ENCODE measurements around the gene BTBD9. TPM values are rescaled to one million over a fixed set of nuclear protein-coding genes. Genes with fewer than 3 reads are reported as not detected.

Gene BTBD9
- total and polyA plus RNA-seq, 2 of the 13 experiments (the other 11 are each of a cell fraction or from before 2014, with no cell fraction given): 1.2 to 3.0 TPM

- H3K36me3 ChIP-seq (replicated peaks in 1 of 2; ENCODE audit: control insufficient read depth in 1 of 2, insufficient read depth in 2 of 2, low read length in 2 of 2): no peaks in the 10 kb centered on the region
- DNase-seq (ENCODE audit: low spot score) (no peak), FAIRE-seq (no peak), ATAC-seq (no peak)
- in situ Hi-C loops (cut with HindIII; ENCODE audit: extremely low pct_ligation_motif_present, low pct_unique_long_range_greater_than_20kb): no loop called here
- BruUV-seq (replicated peaks): no TSS peak
- H2AFZ ChIP-seq (ENCODE audit: low read length): no peak overlapping the region
- no peak overlapping the region for H3K9ac ChIP-seq (ENCODE audit: insufficient read depth, low read depth, low read length)
- H3K4me2 ChIP-seq (ENCODE audit: low read depth, low read length): no peak overlapping the region
- WGBS (ENCODE audit: low lambda C conversion rate): 66% methylated on average over 3 of the region's 3 CpGs
- CTCF ChIA-PET (ENCODE audit: low intra/inter-chr PET ratio, low total read pairs): no interaction called here
- H3K9me3 ChIP-seq (ENCODE audit: low read length): no peaks in the 10 kb centered on the region
- H3K27ac ChIP-seq (ENCODE audit: extremely low read length, insufficient read depth, low read length): no peak overlapping the region
- no peak overlapping the region for H3K4me3 ChIP-seq (replicated peaks in 1 of 3; ENCODE audit: insufficient read depth in 1 of 3, low read depth in 2 of 3, low read length in 3 of 3)
- no peaks in the 10 kb centered on the region for H3K79me2 ChIP-seq (ENCODE audit: insufficient read depth, low read length)
- no peaks in the 10 kb centered on the region for H4K20me1 ChIP-seq (ENCODE audit: insufficient read depth, low read length)
- H3K4me1 ChIP-seq (ENCODE audit: insufficient read depth, low read length): peaks cover 19% of the 10 kb centered on the region
- no peaks in the 10 kb centered on the region for H3K27me3 ChIP-seq (ENCODE audit: control insufficient read depth in 1 of 2, insufficient read depth in 2 of 2, low read length in 2 of 2)
- intact Hi-C loops (cut with micrococcal nuclease; ENCODE audit: unreplicated experiment): no loop called here
- POLR2A ChIA-PET: no interaction called here
- no peak for TF ChIP-seq MEIS2 (CRISPR knock-in tag; IDR thresholded peaks at IDR 0.05)
- TF ChIP-seq ZNF776 (CRISPR knock-in tag; IDR thresholded peaks at IDR 0.05): no peak
- no peak for TF ChIP-seq ZMAT5 (CRISPR knock-in tag; IDR thresholded peaks at IDR 0.05; ENCODE audit: borderline replicate concordance, low read depth)
- no peak for TF ChIP-seq CSRNP1 (CRISPR knock-in tag; IDR thresholded peaks at IDR 0.05)
- no peak for TF ChIP-seq ZNF710 (CRISPR knock-in tag; IDR thresholded peaks at IDR 0.05; ENCODE audit: borderline replicate concordance)
- no peak for TF ChIP-seq RXRB (CRISPR knock-in tag; IDR thresholded peaks at IDR 0.05; ENCODE audit: borderline replicate concordance)
- no peak for TF ChIP-seq ZNF343 (CRISPR knock-in tag; IDR thresholded peaks at IDR 0.05)
- TF ChIP-seq ZSCAN5A (CRISPR knock-in tag; IDR thresholded peaks at IDR 0.05; ENCODE audit: borderline replicate concordance): no peak
- TF ChIP-seq ARID4A (CRISPR knock-in tag; IDR thresholded peaks at IDR 0.05; ENCODE audit: borderline replicate concordance): no peak
- no peak for TF ChIP-seq NFE2L1 (CRISPR knock-in tag; IDR thresholded peaks at IDR 0.05; ENCODE audit: borderline replicate concordance)
- no peak for TF ChIP-seq HMGA1 (CRISPR knock-in tag; conservative IDR thresholded peaks at IDR 0.05)
- TF ChIP-seq SRSF4 (IDR thresholded peaks at IDR 0.05; ENCODE audit: low read depth, low read length, poor library complexity, severe bottlenecking): no peak
Measured at GRCh38 chr6:38407192-38407591, 232.5 kb downstream of the BTBD9 start.
